GM19351 (cell line): ENCODE measurements around the gene CD109.
"Not testable (repeated sequence)": the region's sequence is repeated elsewhere in the genome, so short reads cannot be mapped to it uniquely, and the experiment has no call there.

Experiments
- ATAC-seq: cut with Tn5 transposase; IDR thresholded peaks from one replicate; pipeline ENCODE4 v1.9.1; 2021; ENCODE audit warnings: mild to moderate bottlenecking, moderate library complexity; ENCODE audit not compliant: unreplicated experiment

Gene CD109

GRCh38 chr6:73683574-73683973 is 12.4 kb upstream of the CD109 start:
- ATAC-seq: not testable (repeated sequence)

- ATAC-seq: no peak
Observed at GRCh38 chr6:73688351-73688750, 7.7 kb upstream of the CD109 start.

GRCh38 chr6:73690056-73690455 is 5.9 kb upstream of the CD109 start:
- ATAC-seq: no peak

DNA sequence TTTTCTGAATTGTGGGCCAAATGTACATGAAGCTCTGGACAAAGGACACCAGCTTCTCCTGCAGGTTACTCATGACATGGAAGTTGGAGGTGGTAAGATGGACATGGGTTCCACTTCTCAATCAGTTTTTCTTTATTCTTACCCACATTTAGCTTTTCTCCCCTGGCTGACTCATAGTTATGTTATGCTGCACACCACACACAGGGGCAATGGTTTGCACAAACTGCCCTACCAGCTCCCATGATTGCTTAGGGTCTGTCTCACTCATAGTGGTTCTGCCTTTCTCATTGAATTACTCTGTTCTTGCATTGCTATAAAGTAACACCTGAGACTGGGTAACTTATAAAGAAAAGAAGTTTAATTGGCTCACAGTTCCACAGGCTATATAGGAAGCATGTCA is 4.5 kb upstream of the CD109 start:
- ATAC-seq: no peak

- peak; percentile 3 for ATAC-seq
Observed at GRCh38 chr6:73694711-73695411, 1.1 kb upstream of the CD109 start.

DNA sequence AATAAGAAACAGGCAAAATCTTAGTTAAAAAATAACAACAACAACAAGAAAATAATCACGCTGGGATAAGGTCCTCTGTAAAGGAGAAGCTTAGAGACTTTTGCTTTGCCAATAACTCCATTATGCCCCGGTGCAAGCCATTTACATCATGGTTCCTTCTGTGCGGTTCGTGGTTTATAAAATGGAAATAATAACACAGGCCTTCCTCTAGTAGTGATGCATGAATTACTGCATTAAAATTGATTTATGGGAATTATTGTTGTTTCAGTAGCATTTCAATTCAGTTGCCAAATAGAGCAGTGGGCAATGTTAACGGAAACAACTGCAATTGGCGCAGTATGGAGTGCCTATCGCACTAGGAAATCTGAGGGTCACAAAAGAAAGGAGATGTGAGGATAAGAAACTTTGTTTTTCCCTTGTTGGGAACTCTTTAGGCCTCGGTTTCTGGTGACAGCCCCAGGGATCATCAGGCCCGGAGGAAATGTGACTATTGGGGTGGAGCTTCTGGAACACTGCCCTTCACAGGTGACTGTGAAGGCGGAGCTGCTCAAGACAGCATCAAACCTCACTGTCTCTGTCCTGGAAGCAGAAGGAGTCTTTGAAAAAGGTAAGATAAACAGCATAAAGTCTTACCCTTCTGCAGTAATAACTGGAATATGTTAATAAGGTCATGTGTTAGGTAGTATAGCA is 1.1 kb downstream of the CD109 start:
- ATAC-seq: no peak

DNA sequence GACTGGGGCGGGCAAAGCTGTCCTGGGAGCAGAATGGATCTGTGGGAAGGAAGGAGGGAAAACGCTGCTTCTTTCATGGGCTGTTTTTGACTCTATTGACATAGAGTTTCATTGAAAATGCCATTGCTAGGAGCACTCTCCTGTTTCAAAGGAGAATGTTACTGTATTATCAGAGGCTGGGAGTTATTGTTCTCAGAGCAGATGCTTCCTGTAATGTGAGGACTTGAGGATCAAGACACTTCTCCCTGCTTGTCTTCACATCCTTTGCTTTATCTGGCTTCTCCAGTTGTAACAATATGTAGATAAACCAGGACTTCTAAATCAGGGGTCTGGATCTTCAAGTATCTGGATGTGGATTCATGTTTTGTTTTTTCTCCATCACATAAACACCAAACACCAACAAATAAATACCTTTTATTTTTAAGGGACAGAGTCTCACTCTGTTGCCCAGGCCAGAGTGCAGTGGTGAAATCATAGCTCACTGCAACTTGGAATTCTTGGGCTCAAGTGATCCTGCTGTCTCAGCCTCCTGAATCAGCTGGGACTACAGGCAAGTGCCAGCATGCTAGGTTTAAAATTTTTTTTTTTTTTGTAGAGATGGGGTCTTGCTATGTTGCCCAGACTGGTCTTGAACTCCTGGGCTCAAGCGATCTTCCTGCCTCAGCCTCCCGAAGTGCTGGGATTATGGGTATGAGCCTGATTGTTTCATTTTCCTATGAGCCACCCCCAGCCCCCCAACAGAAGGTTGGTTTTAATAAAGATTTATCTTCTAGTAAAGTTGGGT is 3.9 kb downstream of the CD109 start:
- ATAC-seq: no peak

GRCh38 chr6:73702444-73702843 is 6.4 kb downstream of the CD109 start:
- no peak for ATAC-seq

GRCh38 chr6:73703466-73703865 is 7.5 kb downstream of the CD109 start:
- no peak for ATAC-seq

DNA sequence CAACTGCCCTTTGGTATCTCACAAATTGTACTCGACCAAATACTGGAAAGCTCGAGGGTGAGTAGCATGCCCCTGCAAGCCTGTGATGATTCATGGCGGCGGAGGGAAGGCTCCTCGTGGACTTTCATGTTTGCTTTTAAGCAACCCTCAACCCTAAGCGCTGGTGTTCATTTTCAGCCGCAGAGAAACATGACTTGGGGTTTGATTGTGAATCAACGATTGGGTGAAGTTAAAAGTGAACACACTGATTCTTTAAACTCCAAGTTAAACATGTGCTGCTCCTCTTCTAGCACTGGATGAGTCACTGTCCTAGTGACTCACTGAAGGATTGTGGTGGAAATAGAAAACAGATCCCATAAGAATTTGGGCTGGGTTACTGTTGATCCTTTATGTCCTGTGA is 8.3 kb downstream of the CD109 start:
- no peak for ATAC-seq

DNA sequence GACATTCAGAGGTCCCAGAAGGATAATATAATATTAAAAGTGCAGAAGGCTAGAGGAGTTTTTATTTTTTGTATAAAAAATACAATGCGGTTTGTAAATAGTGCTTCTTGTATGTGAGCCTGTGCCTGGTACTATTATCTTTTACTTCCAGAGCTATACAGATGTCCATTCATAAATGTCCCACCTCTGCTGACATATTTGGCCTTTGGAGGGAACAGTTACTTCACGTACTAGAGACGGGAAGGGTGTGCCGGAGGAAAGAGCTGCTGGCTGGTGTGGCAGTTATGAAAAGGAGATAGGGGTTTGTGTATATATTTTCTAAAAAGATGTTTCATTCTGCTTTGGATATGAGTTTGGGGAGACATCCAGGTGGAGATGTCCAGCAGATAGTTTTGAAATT is 8.8 kb downstream of the CD109 start:
- no peak for ATAC-seq

DNA sequence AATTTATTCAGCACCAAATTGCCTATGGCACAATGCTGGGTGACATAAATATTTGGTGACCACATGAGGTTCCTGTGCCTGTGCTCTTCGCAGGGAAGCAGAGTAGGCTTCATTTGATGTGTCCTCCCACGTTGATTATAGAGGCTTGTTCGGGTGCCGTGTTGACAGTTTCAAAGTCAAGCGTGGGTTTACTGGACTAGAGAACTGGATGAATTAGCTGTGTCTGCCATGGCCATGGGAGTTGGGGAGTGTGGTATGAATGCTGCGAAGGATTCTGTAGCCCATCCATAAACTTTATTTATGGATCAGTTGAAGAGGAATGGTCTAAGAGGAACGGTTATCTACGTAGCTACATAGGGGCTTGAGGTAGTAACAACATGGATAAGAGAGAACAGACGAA is 11.0 kb downstream of the CD109 start:
- ATAC-seq: no peak

DNA sequence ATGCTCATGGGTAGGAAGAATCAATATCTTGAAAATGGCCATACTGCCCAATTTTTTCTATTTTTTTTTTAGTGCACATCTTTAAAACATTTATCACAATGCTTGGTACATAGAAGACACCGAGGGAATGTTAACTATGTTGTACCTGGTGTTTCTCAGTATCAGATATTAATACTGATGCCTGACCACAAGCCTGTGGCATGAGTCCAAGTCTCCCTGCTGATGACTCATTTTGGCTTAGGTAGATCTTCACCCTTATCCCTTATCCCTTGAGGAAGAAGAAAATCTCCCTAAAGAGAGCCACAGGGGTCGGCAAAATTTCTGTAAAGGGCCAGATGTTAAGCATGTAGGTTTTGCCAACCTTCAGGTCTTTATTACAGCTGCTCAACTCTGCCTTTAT is 14.5 kb downstream of the CD109 start:
- ATAC-seq: peak; percentile 72

DNA sequence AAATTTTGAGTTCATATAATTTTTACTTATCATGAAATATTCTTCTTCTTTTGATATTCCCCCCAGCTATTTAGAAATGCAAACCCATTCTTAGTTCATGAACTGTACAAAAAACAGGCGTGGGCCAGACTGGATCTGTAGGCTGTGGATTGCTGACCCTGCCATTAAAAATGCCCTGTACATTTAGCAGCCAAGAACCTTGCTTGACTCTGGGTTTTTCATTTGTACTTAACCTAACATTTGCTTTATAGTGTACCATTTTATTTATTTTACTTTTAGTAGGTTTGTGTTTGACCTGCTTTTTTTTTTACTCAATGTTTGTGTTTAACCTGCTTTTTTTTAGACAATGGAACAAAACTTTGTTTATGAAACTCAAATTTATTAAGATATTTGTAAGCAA is 14.9 kb downstream of the CD109 start:
- ATAC-seq: peak; percentile 7

GRCh38 chr6:73712535-73713173 is 16.7 kb downstream of the CD109 start:
- ATAC-seq: no peak

- no peak for ATAC-seq
Observed at GRCh38 chr6:73713426-73714147, 17.6 kb downstream of the CD109 start.

DNA sequence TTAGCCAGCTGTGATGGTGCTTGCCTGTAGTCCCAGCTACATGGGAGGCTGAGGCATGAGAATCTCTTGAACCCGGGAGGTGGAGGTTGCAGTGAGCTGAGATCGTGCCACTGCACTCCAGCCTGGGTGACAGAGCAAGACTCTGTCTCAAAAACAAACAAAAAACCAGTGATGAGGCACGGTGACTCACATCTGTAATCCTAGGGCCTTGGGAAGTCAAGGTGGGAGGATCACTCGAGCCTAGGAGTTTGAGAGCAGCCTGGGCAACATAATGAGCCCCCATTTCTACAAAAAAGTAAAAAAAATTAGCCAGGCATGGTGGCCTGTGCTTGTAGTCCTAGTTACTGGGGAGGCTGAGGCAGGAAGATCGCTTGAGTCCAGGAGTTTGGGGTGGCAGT is 19.1 kb downstream of the CD109 start:
- not testable (repeated sequence) for ATAC-seq

GRCh38 chr6:73719046-73719445 is 23.0 kb downstream of the CD109 start:
- ATAC-seq: peak; percentile 32

DNA sequence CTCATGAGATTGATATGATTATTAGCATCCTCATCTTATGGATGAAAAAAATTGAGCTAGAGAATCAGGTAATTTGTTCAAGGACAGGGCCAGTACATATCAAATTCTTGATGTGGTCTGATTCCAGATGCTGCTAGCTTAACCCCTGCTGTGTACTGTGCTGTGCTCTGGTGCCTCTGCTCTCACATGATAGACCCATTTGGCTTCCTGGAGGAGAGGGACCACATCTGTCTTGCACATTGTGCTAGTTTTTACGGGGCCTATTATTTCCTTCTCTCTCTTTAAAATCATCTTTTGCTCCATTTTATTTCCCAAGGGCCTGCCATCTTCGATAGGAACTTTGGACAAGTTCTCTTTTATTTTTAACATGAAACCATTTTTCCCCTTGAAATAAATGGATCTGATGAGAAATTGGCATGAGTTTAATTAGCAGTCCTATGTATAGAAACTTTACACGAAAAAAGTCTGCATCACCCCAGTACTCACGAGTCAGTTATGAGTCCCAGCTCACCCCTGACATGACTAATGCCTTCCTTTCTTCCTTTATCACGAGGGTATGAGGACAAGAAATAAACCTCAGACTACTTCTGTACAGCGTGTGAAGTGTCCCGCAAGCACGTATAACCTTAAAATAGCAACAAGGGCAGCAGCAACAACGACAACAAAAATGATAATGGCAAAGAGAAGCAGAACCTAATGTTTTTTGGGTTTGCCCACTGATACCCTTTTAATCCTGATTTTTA is 26.5 kb downstream of the CD109 start:
- peak; percentile 68 for ATAC-seq

DNA sequence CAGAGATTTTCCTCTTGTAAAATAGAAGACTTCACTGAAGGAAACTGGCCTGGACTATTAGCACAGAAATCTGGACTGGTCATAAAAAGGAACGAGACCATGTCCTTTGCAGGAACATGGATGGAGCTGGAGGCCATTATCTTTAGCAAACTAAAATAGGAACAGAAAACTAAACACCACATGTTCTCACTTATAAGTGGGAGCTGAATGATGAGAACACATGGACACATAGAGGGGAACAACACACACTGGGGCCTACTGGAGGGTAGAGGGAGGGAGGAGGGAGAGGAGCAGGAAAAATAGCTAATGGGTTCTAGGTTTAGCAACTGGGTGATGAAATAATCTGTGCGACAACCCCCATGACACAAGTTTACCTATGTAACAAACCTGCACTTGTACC is 27.5 kb downstream of the CD109 start:
- ATAC-seq: not testable (repeated sequence)
